AG09309 (cell line): ENCODE measurements around the gene COMMD4.
"Not testable (repeated sequence)": the region's sequence is repeated elsewhere in the genome, so short reads cannot be mapped to it uniquely, and the experiment has no call there.

Experiments used
- DNase-seq: peaks from one replicate; pipeline ENCODE4 v3.0.0-alpha.2; 2010; ENCODE audit warnings: low read depth
- H3K4me3 ChIP-seq: 2 replicates; pipeline ENCODE4 v1.5.1; 2011; ENCODE audit warnings: mild to moderate bottlenecking, low read depth, low read length, moderate library complexity; ENCODE audit not compliant: control insufficient read depth
- CTCF ChIP-seq: IDR thresholded peaks from 2 replicates; pipeline ENCODE4 v1.5.1; 2011; ENCODE audit warnings: mild to moderate bottlenecking, low read depth, low read length, inconsistent platforms; ENCODE audit not compliant: insufficient read depth, control insufficient read depth; ENCODE audit errors: missing control alignments

Gene COMMD4

GRCh38 chr15:75368689-75369239 is 32.9 kb downstream of the COMMD4 start:
- TF ChIP-seq CTCF, result no peak
- H3K4me3 ChIP-seq, result peak overlapping the region; percentile 69
- DNase-seq, result no peak

- no peak for DNase-seq
- H3K4me3 ChIP-seq, result no peak overlapping the region
- no peak for TF ChIP-seq CTCF
Observed at GRCh38 chr15:75369897-75370581, 34.2 kb downstream of the COMMD4 start.

DNA sequence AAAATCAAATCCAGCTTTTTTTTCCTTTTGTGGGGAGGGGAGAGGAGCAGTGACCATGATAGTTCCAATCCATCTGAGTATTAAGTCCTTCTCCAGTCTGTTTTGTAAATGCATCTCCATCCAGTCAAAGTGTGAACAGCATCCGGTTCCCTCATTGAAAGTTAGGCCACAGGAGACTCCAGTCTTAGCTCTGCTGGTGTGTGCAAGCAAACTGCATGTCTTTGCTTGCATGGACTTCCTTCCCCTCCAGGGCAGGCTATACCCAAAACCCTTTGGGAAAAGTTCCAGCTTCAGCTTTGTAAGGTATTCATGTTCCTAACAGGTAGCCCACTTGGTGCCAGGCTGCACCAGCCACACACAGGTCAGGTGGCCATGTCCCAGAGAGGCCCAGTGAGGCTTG is 35.6 kb downstream of the COMMD4 start:
- no peak overlapping the region for H3K4me3 ChIP-seq
- TF ChIP-seq CTCF, result no peak
- DNase-seq, result no peak

DNA sequence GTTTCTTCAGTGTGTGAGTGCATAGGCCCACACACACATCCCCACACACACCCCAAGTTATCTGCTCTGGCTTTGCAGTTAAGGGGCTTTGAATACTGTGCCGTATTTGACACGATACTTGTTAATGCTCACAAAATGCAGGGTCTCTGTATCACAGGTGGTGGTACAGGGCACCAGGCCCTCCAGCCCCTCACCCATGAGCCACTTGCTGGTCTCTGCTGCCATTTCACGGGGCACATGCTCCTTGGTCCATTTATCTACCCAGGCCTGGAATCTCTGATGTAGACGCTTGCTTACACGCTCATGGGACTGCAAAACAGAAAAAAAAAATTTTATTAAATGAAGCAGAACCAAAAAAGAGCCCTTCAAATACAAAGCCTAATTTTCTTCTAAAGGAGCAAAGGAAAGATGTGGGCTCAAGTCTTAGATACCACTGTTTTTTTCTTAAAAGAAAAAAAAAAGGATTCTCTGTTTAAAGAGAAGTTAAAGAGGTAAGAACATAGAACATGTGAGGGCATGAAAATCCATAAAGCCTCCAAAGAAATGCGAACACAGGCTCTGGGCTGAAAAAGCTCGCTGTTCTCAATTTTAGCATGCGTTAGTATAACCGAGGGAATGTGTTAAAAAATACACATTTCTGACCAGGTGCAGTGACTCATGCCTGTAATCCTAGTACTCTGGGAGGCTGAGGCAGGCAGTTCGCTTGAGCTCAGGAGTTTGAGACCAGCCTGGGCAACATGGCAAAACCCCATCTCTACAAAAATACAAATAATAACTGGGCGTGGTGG is 36.2 kb downstream of the COMMD4 start:
- no peak for DNase-seq
- no peak overlapping the region for H3K4me3 ChIP-seq
- TF ChIP-seq CTCF, result no peak

GRCh38 chr15:75380773-75381172 is 44.9 kb downstream of the COMMD4 start:
- TF ChIP-seq CTCF, result no peak
- no peak for DNase-seq
- no peak overlapping the region for H3K4me3 ChIP-seq

GRCh38 chr15:75383986-75384385 is 48.1 kb downstream of the COMMD4 start:
- DNase-seq, H3K4me3 ChIP-seq: not testable (repeated sequence)
